ENCODE results near the gene HNF4A.

DNA sequence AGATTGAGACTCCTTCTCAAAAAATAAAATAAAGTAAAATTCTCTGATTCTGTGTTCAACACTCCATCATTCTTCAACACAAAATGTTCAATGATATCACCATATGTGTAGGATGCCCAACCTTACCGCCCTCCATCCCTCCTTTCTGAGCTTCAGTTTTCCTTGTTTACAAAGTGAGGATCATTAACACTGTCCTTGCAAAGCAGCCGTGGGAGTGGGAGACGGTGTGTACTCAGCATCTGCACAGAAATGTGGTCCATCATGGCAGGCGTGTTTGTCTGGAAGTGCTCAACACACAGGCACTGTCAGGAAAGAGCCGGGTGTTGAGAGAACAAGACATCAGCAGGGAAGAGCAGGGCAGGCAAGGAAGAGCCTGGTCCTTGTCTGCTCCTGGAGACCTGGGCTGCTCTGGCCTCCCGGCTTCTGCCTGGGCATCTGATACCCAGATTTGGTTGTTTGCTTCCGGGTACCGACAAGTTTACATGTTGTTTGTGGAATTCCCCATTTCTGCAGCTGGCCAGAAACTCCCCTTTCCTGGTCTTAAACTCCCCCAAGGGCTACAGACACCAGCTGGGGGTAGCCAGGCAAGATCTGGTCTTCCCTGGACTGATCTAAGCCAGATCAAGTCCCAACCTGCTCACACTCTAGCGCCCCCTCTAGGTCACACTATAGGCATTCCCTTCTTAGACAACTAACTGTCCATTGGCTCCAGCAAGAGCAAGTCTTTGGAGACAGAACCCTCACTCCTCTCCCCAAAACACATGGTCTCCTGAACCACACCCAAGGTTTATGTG, 93.5 kb downstream of the HNF4A start:
- TF ChIP-seq POLR2A (IDR thresholded peaks at IDR 0.05) (no peak), EP300 (IDR thresholded peaks at IDR 0.05) (no peak)
- TF ChIP-seq, protein P1, sequence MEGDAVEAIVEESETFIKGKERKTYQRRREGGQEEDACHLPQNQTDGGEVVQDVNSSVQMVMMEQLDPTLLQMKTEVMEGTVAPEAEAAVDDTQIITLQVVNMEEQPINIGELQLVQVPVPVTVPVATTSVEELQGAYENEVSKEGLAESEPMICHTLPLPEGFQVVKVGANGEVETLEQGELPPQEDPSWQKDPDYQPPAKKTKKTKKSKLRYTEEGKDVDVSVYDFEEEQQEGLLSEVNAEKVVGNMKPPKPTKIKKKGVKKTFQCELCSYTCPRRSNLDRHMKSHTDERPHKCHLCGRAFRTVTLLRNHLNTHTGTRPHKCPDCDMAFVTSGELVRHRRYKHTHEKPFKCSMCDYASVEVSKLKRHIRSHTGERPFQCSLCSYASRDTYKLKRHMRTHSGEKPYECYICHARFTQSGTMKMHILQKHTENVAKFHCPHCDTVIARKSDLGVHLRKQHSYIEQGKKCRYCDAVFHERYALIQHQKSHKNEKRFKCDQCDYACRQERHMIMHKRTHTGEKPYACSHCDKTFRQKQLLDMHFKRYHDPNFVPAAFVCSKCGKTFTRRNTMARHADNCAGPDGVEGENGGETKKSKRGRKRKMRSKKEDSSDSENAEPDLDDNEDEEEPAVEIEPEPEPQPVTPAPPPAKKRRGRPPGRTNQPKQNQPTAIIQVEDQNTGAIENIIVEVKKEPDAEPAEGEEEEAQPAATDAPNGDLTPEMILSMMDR (IDR thresholded peaks at IDR 0.05) = no peak

All from ovary (tissue), 3 donors.